Measurements from ENCODE around the gene FAM110D. TPM values are rescaled to one million over a fixed set of nuclear protein-coding genes. Genes with fewer than 3 reads are reported as not detected.
A peak's percentile ranks its signal among the peaks of the same experiment; 100 is the strongest.

The FAM110D gene
- total and polyA plus RNA-seq, 2 donors (not counting 1 experiment from before 2014, with no cell fraction given), result not detected

GRCh38 chr1:26127235-26128163 lies 31.4 kb upstream of the FAM110D start:
- no peak overlapping the region for H3K27ac Mint-ChIP-seq
- no peak overlapping the region for H2AFZ ChIP-seq (ENCODE audit: insufficient read depth, low read depth, low read length, poor library complexity, severe bottlenecking)

More at GRCh38 chr1:26127235-26128163, 31.4 kb upstream of the FAM110D start:
- Mint-ChIP-seq H3K4me1 (peaks cover 21% of the 10 kb centered on the region), H3K27me3 (peaks cover 9% of the 10 kb centered on the region), H3K4me3 (no peak overlapping the region), H3K9me3 (ENCODE audit: insufficient read depth) (no peaks in the 10 kb centered on the region)
- Histone ChIP-seq H3K4me2 (replicated peaks; ENCODE audit: low read depth, low read length, poor library complexity, severe bottlenecking) (peak overlapping the region; percentile 29), H3K9me3 (ENCODE audit: control extremely low read depth in 1 of 3, control insufficient read depth in 2 of 3, insufficient read depth in 1 of 3, low read length in 2 of 3) (no peaks in the 10 kb centered on the region), H3K36me3 (replicated peaks in 1 of 2; ENCODE audit: control extremely low read depth in 1 of 2, control insufficient read depth in 1 of 2, extremely low read depth in 1 of 2, insufficient read depth in 2 of 2, low read length in 1 of 2) (peaks cover 0 to 8% of the 10 kb centered on the region in 2 experiments), H3K9ac (ENCODE audit: low read length) (no peak overlapping the region), H3K4me1 (ENCODE audit: control insufficient read depth in 2 of 2, insufficient read depth in 2 of 2, low read length in 2 of 2) (peaks cover 18 to 21% of the 10 kb centered on the region in 2 donors), H4K20me1 (ENCODE audit: control insufficient read depth, insufficient read depth, low read length, poor library complexity, severe bottlenecking) (no peaks in the 10 kb centered on the region), H3K79me2 (ENCODE audit: control insufficient read depth, insufficient read depth, low read length) (no peaks in the 10 kb centered on the region), H3K27me3 (replicated peaks in 1 of 4; ENCODE audit: control extremely low read depth in 1 of 4, control insufficient read depth in 3 of 4, insufficient read depth in 4 of 4, low read length in 3 of 4) (peaks cover 0 to 11% (median 3%) of the 10 kb centered on the region in 4 experiments), H3K27ac (ENCODE audit: low read length in 2 of 2) (no peak overlapping the region), H3K4me3 (ENCODE audit: control extremely low read depth in 1 of 5, extremely low read depth in 1 of 5, insufficient read depth in 1 of 5, low read depth in 2 of 5, low read length in 4 of 5) (no peak overlapping the region)
- intact Hi-C loops (cut with micrococcal nuclease), result no loop called here
- CTCF ChIA-PET, result interaction anchor here (1.0 to 2.4 kb wide), 6 partner anchors 11 to 36 kb away, joined by 3 to 17 read pairs (median 4); no protein-coding TSS in a partner anchor
- POLR2A ChIA-PET, result interaction anchor here (1.1 kb wide), 1 partner anchor 14 kb away, joined by 3 read pairs; no protein-coding TSS in a partner anchor
- ATAC-seq (ENCODE audit: low read depth) (no peak), DNase-seq (no peak)
- no peak for TF ChIP-seq EZH2 (IDR thresholded peaks at IDR 0.05; ENCODE audit: borderline replicate concordance, insufficient read depth, low read depth, low read length, poor library complexity, severe bottlenecking)
- TF ChIP-seq CTCF (IDR thresholded peaks at IDR 0.05), result no peak
- 44% methylated on average over 8 of the region's 13 CpGs for WGBS (ENCODE audit: insufficient coverage)

Measured in B cell (primary cell).